Transverse colon (tissue), 4 donors: ENCODE results near the gene SP100.

Experiments used
- POLR2A ChIP-seq: fragments of 450-650 bp; IDR thresholded peaks from one replicate; pipeline ENCODE4 v1.6.1; 2016; ENCODE audit warnings: antibody characterized with exemption, mild to moderate bottlenecking, moderate library complexity
- POLR2AphosphoS5 ChIP-seq, 3 donors: sonication (generic); formaldehyde crosslinking; IDR thresholded peaks; one replicate each; pipeline ENCODE4 v1.6.1; 2016; ENCODE audit warnings: antibody characterized with exemption in 3 of 3
- TF ChIP-seq, protein P1 (sequence below), 5 experiments: fragments of 200-600 bp in 3 of 5; fragments of 450-650 bp in 2 of 5; sonication (generic) in 3 of 5; IDR thresholded peaks; 1 replicate in 2 of 5; 2 replicates in 3 of 5; pipeline ENCODE4 v1.5.1; 2016 to 2017; ENCODE audit warnings: antibody characterized with exemption in 5 of 5, inconsistent platforms in 3 of 5, mild to moderate bottlenecking in 2 of 5, moderate library complexity in 1 of 5

DNA sequence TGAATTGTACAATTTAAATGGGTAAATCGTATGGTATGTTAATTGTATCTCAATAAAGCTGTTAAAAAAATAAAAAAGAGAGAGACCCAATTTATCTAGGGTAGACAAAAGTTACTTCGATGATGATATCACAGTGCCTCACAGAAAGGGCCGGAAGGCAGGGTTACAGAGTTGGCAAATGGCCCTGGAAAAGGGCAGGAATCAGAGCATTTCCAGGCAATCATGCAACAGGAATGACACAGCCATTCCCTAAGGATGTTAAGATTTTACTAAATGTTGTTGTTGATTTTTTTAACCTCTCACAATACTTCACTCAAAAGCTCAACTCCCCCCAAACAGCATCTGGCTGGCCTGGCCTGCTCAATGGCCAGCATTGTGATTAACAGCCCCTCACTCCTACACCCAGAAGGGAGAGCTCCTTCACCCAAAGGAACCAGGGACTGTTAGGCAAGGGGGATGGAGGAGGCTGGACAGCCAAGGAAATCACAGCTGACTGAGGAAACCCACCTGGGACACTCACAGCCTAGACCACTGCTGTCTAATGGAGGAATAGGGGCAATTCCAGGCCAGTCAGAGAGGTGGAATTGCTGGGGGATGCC, 7.7 kb upstream of the SP100 start:
- TF ChIP-seq, protein P1, sequence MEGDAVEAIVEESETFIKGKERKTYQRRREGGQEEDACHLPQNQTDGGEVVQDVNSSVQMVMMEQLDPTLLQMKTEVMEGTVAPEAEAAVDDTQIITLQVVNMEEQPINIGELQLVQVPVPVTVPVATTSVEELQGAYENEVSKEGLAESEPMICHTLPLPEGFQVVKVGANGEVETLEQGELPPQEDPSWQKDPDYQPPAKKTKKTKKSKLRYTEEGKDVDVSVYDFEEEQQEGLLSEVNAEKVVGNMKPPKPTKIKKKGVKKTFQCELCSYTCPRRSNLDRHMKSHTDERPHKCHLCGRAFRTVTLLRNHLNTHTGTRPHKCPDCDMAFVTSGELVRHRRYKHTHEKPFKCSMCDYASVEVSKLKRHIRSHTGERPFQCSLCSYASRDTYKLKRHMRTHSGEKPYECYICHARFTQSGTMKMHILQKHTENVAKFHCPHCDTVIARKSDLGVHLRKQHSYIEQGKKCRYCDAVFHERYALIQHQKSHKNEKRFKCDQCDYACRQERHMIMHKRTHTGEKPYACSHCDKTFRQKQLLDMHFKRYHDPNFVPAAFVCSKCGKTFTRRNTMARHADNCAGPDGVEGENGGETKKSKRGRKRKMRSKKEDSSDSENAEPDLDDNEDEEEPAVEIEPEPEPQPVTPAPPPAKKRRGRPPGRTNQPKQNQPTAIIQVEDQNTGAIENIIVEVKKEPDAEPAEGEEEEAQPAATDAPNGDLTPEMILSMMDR (IDR thresholded peaks at IDR 0.05) = no peak
- no peak for TF ChIP-seq POLR2A
- peak in 1 of 3 donors; percentile 23 for TF ChIP-seq POLR2AphosphoS5 (IDR thresholded peaks at IDR 0.05)
